ENCODE measurements around the gene TSPOAP1. TPM values are rescaled to one million over a fixed set of nuclear protein-coding genes. Genes with fewer than 3 reads are reported as not detected.
A peak's percentile ranks its signal among the peaks of the same experiment; 100 is the strongest.

The TSPOAP1 gene
- total RNA-seq, 1 experiment from 2014 or later = 6.0 TPM

- TF ChIP-seq, protein P1, sequence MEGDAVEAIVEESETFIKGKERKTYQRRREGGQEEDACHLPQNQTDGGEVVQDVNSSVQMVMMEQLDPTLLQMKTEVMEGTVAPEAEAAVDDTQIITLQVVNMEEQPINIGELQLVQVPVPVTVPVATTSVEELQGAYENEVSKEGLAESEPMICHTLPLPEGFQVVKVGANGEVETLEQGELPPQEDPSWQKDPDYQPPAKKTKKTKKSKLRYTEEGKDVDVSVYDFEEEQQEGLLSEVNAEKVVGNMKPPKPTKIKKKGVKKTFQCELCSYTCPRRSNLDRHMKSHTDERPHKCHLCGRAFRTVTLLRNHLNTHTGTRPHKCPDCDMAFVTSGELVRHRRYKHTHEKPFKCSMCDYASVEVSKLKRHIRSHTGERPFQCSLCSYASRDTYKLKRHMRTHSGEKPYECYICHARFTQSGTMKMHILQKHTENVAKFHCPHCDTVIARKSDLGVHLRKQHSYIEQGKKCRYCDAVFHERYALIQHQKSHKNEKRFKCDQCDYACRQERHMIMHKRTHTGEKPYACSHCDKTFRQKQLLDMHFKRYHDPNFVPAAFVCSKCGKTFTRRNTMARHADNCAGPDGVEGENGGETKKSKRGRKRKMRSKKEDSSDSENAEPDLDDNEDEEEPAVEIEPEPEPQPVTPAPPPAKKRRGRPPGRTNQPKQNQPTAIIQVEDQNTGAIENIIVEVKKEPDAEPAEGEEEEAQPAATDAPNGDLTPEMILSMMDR (IDR thresholded peaks at IDR 0.05; ENCODE audit: insufficient read depth in 1 of 2, low read depth in 1 of 2, low read length in 1 of 2, severe bottlenecking in 1 of 2, unreplicated experiment in 1 of 2) = no peak
- Mint-ChIP-seq H3K36me3 (ENCODE audit: insufficient read depth, unreplicated experiment) (no peaks in the 10 kb centered on the region), H3K9me3 (ENCODE audit: unreplicated experiment) (no peaks in the 10 kb centered on the region), H3K27ac (ENCODE audit: unreplicated experiment) (no peak overlapping the region), H3K4me3 (ENCODE audit: unreplicated experiment) (no peak overlapping the region), H3K27me3 (ENCODE audit: insufficient read depth, unreplicated experiment) (peaks cover 7% of the 10 kb centered on the region), H3K4me1 (ENCODE audit: low read depth, unreplicated experiment) (no peaks in the 10 kb centered on the region)
- POLR2A ChIA-PET = no interaction called here
- CTCF ChIA-PET = interaction anchor here (0.6 kb wide), 1 partner anchor 67 kb away, joined by 3 read pairs; no protein-coding TSS in a partner anchor
- Histone ChIP-seq H3K27me3 (replicated peaks; ENCODE audit: control insufficient read depth, insufficient read depth, low read length) (no peaks in the 10 kb centered on the region), H3K36me3 (ENCODE audit: control insufficient read depth, insufficient read depth, low read length) (no peaks in the 10 kb centered on the region), H3K4me1 (no peaks in the 10 kb centered on the region), H3K4me3 (ENCODE audit: low read depth, low read length) (no peak overlapping the region), H3K9me3 (no peaks in the 10 kb centered on the region)
- intact Hi-C loops (cut with micrococcal nuclease; ENCODE audit: unreplicated experiment) = no loop called here
- DNase-seq = no peak
- no TSS peak for BruUV-seq (replicated peaks)
Observed at GRCh38 chr17:58271216-58271931, 57.2 kb downstream of the TSPOAP1 start.

DNA sequence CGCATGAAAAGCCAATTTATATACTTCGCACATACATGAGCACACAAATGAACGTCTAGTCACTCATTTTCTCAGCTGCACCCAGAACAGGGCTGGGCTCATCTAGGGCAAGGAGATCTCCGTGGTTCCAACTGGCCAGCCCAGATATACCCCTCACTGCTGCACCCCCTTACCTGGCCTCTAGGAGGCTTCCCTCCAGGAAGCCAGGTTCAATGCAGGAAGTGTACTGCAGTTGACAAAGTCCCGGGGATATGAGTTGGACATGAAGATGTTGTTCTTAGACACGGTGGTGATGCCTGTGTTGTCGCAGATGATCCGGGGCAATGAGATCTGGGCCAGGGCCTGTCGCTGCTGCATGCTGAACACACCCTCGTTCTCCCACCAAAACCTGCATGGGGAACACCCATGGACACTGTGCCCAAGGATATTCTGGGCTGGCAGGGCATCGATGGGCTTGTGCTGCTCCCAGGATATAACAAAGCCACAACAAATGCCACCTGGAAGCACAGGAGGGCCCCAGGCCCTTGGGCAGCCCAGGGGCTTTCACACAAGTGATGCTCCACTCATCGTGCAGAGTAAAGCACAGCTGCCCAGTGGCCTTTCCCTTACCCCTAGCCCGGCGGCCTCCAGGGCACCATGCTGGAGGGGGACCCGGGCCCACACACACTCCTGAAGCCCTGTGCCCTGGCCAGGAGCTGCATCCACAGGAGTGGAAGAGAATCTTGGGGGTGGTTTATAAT lies 57.9 kb downstream of the TSPOAP1 start:
- Mint-ChIP-seq H3K27ac (ENCODE audit: unreplicated experiment) (no peak overlapping the region), H3K9me3 (ENCODE audit: unreplicated experiment) (no peaks in the 10 kb centered on the region), H3K4me3 (ENCODE audit: unreplicated experiment) (no peak overlapping the region), H3K4me1 (ENCODE audit: low read depth, unreplicated experiment) (no peaks in the 10 kb centered on the region), H3K36me3 (ENCODE audit: insufficient read depth, unreplicated experiment) (no peaks in the 10 kb centered on the region), H3K27me3 (ENCODE audit: insufficient read depth, unreplicated experiment) (peaks cover 10% of the 10 kb centered on the region)
- Histone ChIP-seq H3K36me3 (ENCODE audit: control insufficient read depth, insufficient read depth, low read length) (no peaks in the 10 kb centered on the region), H3K27me3 (replicated peaks; ENCODE audit: control insufficient read depth, insufficient read depth, low read length) (no peaks in the 10 kb centered on the region), H3K4me3 (ENCODE audit: low read depth, low read length) (no peak overlapping the region), H3K9me3 (no peaks in the 10 kb centered on the region), H3K4me1 (no peaks in the 10 kb centered on the region)
- POLR2A ChIA-PET = no interaction called here
- intact Hi-C loops (cut with micrococcal nuclease; ENCODE audit: unreplicated experiment) = no loop called here
- CTCF ChIA-PET = no interaction called here
- no TSS peak for BruUV-seq (replicated peaks)
- peak in 1 of 2 experiments; percentile 53 for DNase-seq
- TF ChIP-seq, protein P1 (IDR thresholded peaks at IDR 0.05; ENCODE audit: insufficient read depth in 1 of 2, low read depth in 1 of 2, low read length in 1 of 2, severe bottlenecking in 1 of 2, unreplicated experiment in 1 of 2) = peak; percentile 20 to 40

DNA sequence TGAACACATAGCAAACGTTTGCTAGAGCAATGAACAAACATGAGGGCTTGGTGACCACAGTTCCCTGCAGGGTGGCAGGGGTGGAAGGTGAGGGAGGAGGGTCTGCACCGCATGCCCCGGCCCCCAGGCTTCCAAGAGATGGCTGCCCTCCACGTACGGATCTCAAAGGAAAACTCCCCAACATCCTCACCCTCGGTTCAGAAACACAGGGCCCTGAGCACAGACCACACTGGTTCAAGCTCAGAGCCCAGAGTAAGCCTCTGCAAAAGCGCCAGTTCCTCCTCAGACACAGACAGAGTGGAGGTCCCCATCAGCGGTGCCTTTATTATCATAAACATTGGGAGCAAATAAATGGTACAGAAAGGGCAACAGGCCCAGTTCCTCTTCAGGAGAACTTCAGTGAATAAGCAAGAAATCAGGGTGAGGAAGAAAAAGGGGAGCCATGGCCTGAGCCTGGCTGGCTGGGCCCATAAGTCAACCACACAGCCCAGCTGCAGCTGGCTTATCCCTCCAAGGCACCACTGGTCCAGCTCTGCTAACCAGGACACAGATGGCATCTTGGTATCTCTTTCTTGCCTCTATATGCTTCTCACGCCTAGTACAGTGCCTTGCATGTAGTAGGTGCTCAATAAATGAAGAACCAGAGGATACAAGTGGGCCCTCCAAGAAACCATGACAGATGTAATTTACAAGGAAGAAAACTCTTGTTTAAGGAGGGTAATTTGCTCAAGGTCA lies 58.9 kb downstream of the TSPOAP1 start:
- ChIA-PET POLR2A (no interaction called here), CTCF (no interaction called here)
- no peaks in the 10 kb centered on the region for H3K9me3 Mint-ChIP-seq (ENCODE audit: unreplicated experiment)
- BruUV-seq (replicated peaks) = no TSS peak
- no peaks in the 10 kb centered on the region for H3K36me3 Mint-ChIP-seq (ENCODE audit: insufficient read depth, unreplicated experiment)
- H3K36me3 ChIP-seq (ENCODE audit: control insufficient read depth, insufficient read depth, low read length) = no peaks in the 10 kb centered on the region
- no peak overlapping the region for H3K4me3 Mint-ChIP-seq (ENCODE audit: unreplicated experiment)
- H3K4me1 Mint-ChIP-seq (ENCODE audit: low read depth, unreplicated experiment) = no peaks in the 10 kb centered on the region
- H3K4me1 ChIP-seq = no peaks in the 10 kb centered on the region
- TF ChIP-seq, protein P1 (IDR thresholded peaks at IDR 0.05; ENCODE audit: insufficient read depth in 1 of 2, low read depth in 1 of 2, low read length in 1 of 2, severe bottlenecking in 1 of 2, unreplicated experiment in 1 of 2) = no peak
- intact Hi-C loops (cut with micrococcal nuclease; ENCODE audit: unreplicated experiment) = no loop called here
- H3K9me3 ChIP-seq = no peaks in the 10 kb centered on the region
- no peak for DNase-seq
- no peaks in the 10 kb centered on the region for H3K27me3 ChIP-seq (replicated peaks; ENCODE audit: control insufficient read depth, insufficient read depth, low read length)
- no peak overlapping the region for H3K27ac Mint-ChIP-seq (ENCODE audit: unreplicated experiment)
- H3K27me3 Mint-ChIP-seq (ENCODE audit: insufficient read depth, unreplicated experiment) = peaks cover 13% of the 10 kb centered on the region
- H3K4me3 ChIP-seq (ENCODE audit: low read depth, low read length) = no peak overlapping the region
